Calu3 (cell line): ENCODE measurements around the gene SLC44A1. TPM values are rescaled to one million over a fixed set of nuclear protein-coding genes. Genes with fewer than 3 reads are reported as not detected.

Experiments
- BruUV-seq: library from RNA; stranded (reverse); fragments of 400-500 nt; replicated peaks from 2 replicates; lab custom pipeline; 2021; lab: Mats Ljungman, UMichigan
- CTCF ChIA-PET: fragments of 300-600 bp; sonication (Branson Sonifier 250); formaldehyde crosslinking; loops from one replicate; lab custom pipeline; 2022; ENCODE audit warnings: antibody characterized with exemption; lab: Charles Lee
- DNase-seq: peaks from one replicate; pipeline ENCODE4 v3.0.0; 2022
- H3K27ac Mint-ChIP-seq: one replicate; pipeline ENCODE4 v1.8.0; 2022; ENCODE audit warnings: mixed read lengths; ENCODE audit not compliant: unreplicated experiment
- H3K27me3 Mint-ChIP-seq: one replicate; pipeline ENCODE4 v1.8.0; 2022; ENCODE audit warnings: mixed read lengths; ENCODE audit not compliant: unreplicated experiment
- H3K36me3 Mint-ChIP-seq: one replicate; pipeline ENCODE4 v1.8.0; 2022; ENCODE audit warnings: mild to moderate bottlenecking, moderate library complexity, mixed read lengths; ENCODE audit not compliant: insufficient read depth, unreplicated experiment
- H3K4me1 Mint-ChIP-seq: one replicate; pipeline ENCODE4 v1.8.0; 2022; ENCODE audit warnings: mild to moderate bottlenecking, low read depth, mixed read lengths; ENCODE audit not compliant: unreplicated experiment
- H3K4me3 Mint-ChIP-seq: one replicate; pipeline ENCODE4 v1.8.0; 2022; ENCODE audit warnings: mild to moderate bottlenecking, low read depth, moderate library complexity, mixed read lengths; ENCODE audit not compliant: unreplicated experiment
- H3K9me3 Mint-ChIP-seq: one replicate; pipeline ENCODE4 v1.8.0; 2022; ENCODE audit warnings: low read depth, mixed read lengths; ENCODE audit not compliant: unreplicated experiment
- intact Hi-C: fragments of 100-400 bp; cut with micrococcal nuclease; formaldehyde crosslinking; loops from one replicate; pipeline ENCODE4 v1.10.0; 2022; ENCODE audit not compliant: unreplicated experiment
- total RNA-seq: library from RNA; stranded (reverse); gene quantifications from 2 replicates; pipeline ENCODE4 v1.2.3, GENCODE V29; 2022
- TF ChIP-seq, protein P1 (sequence below): fragments of 200-600 bp; IDR thresholded peaks from one replicate; pipeline ENCODE4 v1.8.0; 2022; ENCODE audit warnings: antibody characterized with exemption; ENCODE audit not compliant: unreplicated experiment

SLC44A1 gene
- total RNA-seq, 1 experiment from 2014 or later = 41.2 TPM

DNA sequence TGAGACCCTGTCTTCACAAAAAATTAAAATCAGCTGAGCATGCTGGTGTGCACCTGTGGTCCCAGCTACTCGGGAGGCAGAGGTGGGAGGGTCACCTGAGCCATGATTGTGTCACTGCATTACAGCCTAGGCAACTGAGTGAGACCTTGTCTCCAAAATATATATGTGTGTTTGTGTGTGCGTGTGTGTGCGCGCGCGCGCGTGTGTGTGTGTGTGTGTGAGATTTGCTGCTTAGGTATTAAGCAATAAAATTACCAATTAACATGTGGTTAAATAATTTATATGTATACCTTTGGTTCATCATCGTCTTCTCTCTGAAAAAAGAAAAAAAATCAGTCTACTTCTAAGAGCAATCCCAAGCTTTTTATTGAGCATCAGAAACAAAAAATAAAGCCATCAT is 117.4 kb downstream of the SLC44A1 start:
- H3K4me3 Mint-ChIP-seq = no peak overlapping the region
- no peaks in the 10 kb centered on the region for H3K9me3 Mint-ChIP-seq
- intact Hi-C loops = no loop called here
- CTCF ChIA-PET = no interaction called here
- no peaks in the 10 kb centered on the region for H3K4me1 Mint-ChIP-seq
- no TSS peak for BruUV-seq
- DNase-seq = no peak
- no peak overlapping the region for H3K27ac Mint-ChIP-seq
- TF ChIP-seq, protein P1, sequence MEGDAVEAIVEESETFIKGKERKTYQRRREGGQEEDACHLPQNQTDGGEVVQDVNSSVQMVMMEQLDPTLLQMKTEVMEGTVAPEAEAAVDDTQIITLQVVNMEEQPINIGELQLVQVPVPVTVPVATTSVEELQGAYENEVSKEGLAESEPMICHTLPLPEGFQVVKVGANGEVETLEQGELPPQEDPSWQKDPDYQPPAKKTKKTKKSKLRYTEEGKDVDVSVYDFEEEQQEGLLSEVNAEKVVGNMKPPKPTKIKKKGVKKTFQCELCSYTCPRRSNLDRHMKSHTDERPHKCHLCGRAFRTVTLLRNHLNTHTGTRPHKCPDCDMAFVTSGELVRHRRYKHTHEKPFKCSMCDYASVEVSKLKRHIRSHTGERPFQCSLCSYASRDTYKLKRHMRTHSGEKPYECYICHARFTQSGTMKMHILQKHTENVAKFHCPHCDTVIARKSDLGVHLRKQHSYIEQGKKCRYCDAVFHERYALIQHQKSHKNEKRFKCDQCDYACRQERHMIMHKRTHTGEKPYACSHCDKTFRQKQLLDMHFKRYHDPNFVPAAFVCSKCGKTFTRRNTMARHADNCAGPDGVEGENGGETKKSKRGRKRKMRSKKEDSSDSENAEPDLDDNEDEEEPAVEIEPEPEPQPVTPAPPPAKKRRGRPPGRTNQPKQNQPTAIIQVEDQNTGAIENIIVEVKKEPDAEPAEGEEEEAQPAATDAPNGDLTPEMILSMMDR = no peak
- H3K27me3 Mint-ChIP-seq = no peaks in the 10 kb centered on the region
- H3K36me3 Mint-ChIP-seq = peaks cover 5% of the 10 kb centered on the region

DNA sequence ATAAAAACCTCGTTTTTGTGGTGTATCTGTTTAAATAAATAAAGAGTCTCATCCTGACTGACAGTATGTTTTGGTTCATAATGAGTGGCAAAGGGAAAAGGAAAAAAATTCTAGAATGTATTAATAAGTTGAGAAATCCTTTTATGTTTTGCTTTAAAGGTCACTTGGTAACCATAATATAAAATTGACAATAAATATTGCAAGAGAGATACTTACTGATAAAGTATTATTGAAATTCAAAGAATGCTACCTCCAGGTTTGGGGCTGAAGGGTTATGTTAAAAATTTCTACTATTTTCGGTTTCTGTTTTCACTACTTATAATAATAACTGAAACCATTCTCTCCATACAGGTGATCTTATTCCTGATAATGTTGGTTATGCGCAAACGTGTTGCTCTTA is 118.0 kb downstream of the SLC44A1 start:
- Mint-ChIP-seq H3K9me3 (no peaks in the 10 kb centered on the region), H3K4me1 (no peaks in the 10 kb centered on the region), H3K36me3 (peaks cover 5% of the 10 kb centered on the region), H3K4me3 (no peak overlapping the region), H3K27ac (no peak overlapping the region), H3K27me3 (no peaks in the 10 kb centered on the region)
- CTCF ChIA-PET = no interaction called here
- no peak for DNase-seq
- intact Hi-C loops = no loop called here
- no TSS peak for BruUV-seq
- TF ChIP-seq, protein P1 = no peak

DNA sequence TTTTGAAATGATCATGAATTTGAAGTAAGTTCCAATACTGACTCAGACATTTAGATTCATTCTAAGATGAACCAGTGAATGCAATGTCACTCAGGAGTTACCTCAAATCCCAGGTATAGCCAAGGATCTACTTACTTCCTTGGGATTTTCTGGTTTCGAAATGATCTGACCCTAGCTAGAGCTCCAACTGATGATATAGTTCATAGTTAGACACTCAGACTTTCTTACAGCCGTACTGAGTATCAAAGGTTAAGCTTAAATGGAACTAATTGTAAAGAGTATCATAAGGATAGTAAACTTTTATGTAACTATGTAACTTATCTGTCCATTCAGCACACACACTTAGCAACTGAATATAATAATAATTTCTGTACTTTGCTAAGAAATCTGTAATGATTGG is 119.4 kb downstream of the SLC44A1 start:
- Mint-ChIP-seq H3K4me1 (no peaks in the 10 kb centered on the region), H3K9me3 (no peaks in the 10 kb centered on the region), H3K4me3 (no peak overlapping the region), H3K27ac (no peak overlapping the region), H3K27me3 (no peaks in the 10 kb centered on the region), H3K36me3 (peaks cover 5% of the 10 kb centered on the region)
- TF ChIP-seq, protein P1 = no peak
- BruUV-seq = no TSS peak
- DNase-seq = no peak
- intact Hi-C loops = no loop called here
- CTCF ChIA-PET = no interaction called here

DNA sequence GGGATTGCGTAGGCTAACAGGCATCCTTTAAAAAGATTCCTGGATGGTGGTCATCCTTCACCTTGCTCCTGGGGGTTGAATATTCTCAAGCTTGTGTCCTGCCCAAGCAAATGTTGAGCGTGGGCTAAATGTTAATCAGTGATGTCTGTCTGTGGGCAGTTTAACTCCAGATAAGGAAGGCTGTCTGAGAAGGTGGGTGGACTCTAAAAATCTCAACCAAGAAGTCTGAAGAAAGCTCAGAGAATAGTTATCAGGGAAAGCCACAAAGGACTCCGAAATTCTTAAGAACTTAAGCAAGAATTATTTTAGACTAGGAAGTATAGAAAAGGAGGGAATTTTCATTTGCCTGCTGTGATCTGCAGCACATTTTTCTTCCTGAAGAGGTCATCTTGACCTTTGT is 125.5 kb downstream of the SLC44A1 start:
- Mint-ChIP-seq H3K4me1 (no peaks in the 10 kb centered on the region), H3K27me3 (no peaks in the 10 kb centered on the region), H3K4me3 (no peak overlapping the region), H3K36me3 (peaks cover 5% of the 10 kb centered on the region), H3K27ac (no peak overlapping the region), H3K9me3 (no peaks in the 10 kb centered on the region)
- TF ChIP-seq, protein P1 = no peak
- intact Hi-C loops = no loop called here
- BruUV-seq = no TSS peak
- CTCF ChIA-PET = no interaction called here
- DNase-seq = no peak
